Stimulated activated memory B cell treated with anti-CD40 and anti-IgM and Interleukin-4, amounts not matched to agents 10 μg/mL and 1 μg/mL and 100 μg/mL, for 72 hours (primary cell): ENCODE data around the gene SLC25A38.

ENCODE experiments used
- ATAC-seq: fragments of 150-1000 bp; cut with Tn5 transposase; 2 replicates; pipeline ENCODE4 v1.10.0; 2021
- H3K27ac Mint-ChIP-seq: one replicate; pipeline ENCODE4 v1.8.0; 2022; ENCODE audit warnings: mild to moderate bottlenecking, mixed read lengths
- H3K27me3 Mint-ChIP-seq: one replicate; pipeline ENCODE4 v1.8.0; 2022; ENCODE audit warnings: mixed read lengths
- H3K36me3 Mint-ChIP-seq: one replicate; pipeline ENCODE4 v1.8.0; 2022; ENCODE audit warnings: mixed read lengths
- H3K4me1 Mint-ChIP-seq: one replicate; pipeline ENCODE4 v1.8.0; 2022; ENCODE audit warnings: mixed read lengths
- H3K4me3 Mint-ChIP-seq: one replicate; pipeline ENCODE4 v1.8.0; 2022; ENCODE audit warnings: mild to moderate bottlenecking, moderate library complexity, mixed read lengths
- H3K9me3 Mint-ChIP-seq: one replicate; pipeline ENCODE4 v1.8.0; 2022; ENCODE audit warnings: mixed read lengths

SLC25A38 gene

DNA sequence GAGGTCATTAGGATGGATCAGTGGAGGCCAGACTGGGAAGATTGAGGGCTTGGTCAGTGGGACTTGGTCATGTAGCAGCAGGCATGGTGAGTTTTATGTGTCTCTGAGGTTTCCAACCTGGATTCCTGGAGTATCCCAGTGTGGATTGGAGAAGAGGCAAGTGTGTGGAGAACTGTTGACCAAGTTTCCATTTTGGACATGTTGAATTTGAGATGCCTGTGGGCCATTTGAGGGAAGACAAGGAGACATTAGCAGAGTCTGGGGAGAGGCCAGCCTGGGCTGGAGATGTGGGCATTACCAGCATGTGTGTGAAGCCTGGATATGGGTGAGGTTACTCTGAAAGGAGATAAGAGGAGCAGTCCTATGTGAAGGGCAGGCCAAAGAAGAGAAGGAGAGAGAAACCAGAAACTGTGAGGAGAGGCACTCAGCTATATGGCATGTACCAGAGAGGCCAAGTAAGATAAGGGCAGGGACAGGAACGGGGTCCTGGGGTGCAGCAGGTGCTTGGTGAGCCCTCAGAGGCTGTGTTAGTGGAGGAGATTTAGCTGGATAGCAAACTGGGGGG lies 4.3 kb downstream of the SLC25A38 start:
- ATAC-seq, result no peak
- Mint-ChIP-seq H3K4me1 (peaks cover 70% of the 10 kb centered on the region), H3K36me3 (peaks cover 33% of the 10 kb centered on the region), H3K9me3 (no peaks in the 10 kb centered on the region), H3K27me3 (no peaks in the 10 kb centered on the region), H3K27ac (peak overlapping the region; percentile 50), H3K4me3 (no peak overlapping the region)

DNA sequence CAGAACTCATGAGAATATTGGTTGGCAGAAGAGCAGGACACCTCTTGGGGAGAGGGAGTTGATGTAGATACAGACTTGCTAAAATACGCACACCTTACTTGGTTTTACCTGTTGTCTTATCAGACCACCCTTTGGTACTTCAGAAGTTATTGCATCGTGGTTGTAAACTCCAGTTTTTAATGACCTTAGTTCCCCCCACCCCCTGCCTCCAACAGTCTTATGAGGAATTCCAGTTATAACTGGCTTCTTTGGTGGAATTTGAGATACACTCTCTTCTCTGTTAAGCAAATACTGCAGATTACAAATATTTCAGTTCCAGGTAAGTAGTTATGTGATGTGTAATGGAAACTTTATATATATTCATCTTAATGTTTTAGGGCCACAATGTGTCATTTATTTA lies 5.0 kb downstream of the SLC25A38 start:
- no peaks in the 10 kb centered on the region for H3K9me3 Mint-ChIP-seq
- H3K27me3 Mint-ChIP-seq, result no peaks in the 10 kb centered on the region
- peak overlapping the region; percentile 50 for H3K27ac Mint-ChIP-seq
- H3K4me3 Mint-ChIP-seq, result no peak overlapping the region
- H3K36me3 Mint-ChIP-seq, result peaks cover 34% of the 10 kb centered on the region
- H3K4me1 Mint-ChIP-seq, result peaks cover 70% of the 10 kb centered on the region
- no peak for ATAC-seq

DNA sequence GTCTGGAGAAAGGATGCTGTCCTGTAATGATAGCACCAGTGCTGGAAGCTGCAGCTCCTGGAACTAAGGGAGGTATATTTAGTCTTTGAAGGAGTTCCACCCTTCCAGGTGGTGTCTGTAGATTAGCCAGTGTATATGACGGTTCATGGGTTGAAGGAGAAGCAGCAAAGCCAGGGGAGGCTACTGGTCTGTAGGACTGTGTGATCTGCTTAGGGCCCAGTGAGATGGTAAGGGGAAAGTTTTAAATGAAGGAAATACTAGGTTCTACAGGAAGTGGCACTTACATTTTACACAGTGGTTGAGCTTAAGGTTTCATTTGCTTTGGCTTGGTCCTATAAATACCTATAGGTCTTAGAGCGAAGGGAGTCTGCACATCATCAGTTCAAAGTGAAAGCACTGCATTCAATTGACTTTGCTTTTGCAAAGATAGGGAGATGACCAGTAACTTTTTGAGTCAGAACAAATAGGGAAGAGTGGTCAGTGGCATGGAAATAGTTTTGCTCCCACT lies 5.6 kb downstream of the SLC25A38 start:
- H3K4me3 Mint-ChIP-seq, result peak overlapping the region; percentile 27
- no peaks in the 10 kb centered on the region for H3K9me3 Mint-ChIP-seq
- H3K4me1 Mint-ChIP-seq, result peaks cover 70% of the 10 kb centered on the region
- H3K27ac Mint-ChIP-seq, result peak overlapping the region; percentile 50
- peak; percentile 78 for ATAC-seq
- H3K27me3 Mint-ChIP-seq, result no peaks in the 10 kb centered on the region
- peaks cover 40% of the 10 kb centered on the region for H3K36me3 Mint-ChIP-seq

DNA sequence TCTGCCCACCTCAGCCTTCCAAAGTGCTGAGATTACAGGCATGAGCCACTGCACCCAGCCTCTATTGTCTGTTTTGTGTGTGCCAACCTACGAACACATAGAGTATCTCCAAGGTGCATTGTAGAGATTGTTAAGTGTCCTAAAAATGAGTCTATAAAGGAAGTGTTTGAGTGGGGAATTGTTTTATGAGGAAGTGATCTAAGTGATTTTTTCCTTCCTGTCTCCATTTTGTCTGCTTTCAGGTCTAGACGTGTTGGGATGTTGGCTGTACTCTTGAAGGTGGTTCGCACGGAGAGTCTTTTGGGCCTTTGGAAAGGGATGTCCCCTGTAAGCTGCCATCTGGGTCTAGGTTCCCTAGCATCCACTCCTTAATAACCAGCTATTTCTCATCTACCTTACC lies 7.0 kb downstream of the SLC25A38 start:
- ATAC-seq, result no peak
- Mint-ChIP-seq H3K36me3 (peaks cover 52% of the 10 kb centered on the region), H3K27me3 (no peaks in the 10 kb centered on the region), H3K4me1 (peaks cover 64% of the 10 kb centered on the region), H3K4me3 (no peak overlapping the region), H3K27ac (peak overlapping the region; percentile 50), H3K9me3 (no peaks in the 10 kb centered on the region)

DNA sequence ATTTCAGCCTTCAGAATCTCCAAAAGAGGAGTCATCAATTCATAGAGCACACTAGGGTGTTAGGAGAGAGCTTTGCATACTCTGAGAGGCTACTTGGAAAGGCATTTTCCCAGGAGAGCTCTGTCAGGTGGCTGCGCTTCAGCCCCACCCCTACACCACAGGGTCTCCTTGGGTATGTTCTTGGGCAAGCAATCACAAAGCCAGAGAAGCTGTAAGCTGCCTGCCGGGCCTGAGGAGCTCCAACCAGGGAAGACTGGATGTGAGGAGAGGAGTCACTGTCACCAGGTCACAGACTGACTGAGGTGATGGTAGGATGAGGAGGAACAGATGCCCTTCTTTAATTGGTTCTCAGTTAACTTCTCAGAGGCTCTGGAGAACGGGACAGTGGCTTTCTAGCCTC lies 13.5 kb downstream of the SLC25A38 start:
- no peak for ATAC-seq
- Mint-ChIP-seq H3K4me3 (no peak overlapping the region), H3K36me3 (peaks cover 81% of the 10 kb centered on the region)

DNA sequence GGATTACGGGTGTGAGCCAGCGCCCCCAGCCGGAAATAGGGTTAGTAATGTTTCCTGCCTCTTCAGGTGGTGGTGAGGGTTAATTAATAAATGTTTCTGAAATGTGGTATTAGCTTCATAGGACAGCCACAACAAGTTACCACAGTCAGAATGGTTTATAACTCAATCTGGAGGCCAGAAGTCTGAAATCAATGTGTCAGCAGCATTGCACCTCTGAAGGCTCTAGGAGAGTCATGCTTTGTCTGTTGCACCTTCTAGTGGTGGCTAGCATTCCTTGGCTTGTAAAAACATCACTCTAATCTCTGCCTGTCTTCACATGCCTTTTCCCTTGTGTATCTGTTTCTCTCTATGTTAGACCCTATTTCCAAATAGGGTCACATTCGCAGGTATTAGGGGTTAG lies 15.5 kb downstream of the SLC25A38 start:
- Mint-ChIP-seq H3K27ac (no peak overlapping the region), H3K4me3 (no peak overlapping the region), H3K27me3 (no peaks in the 10 kb centered on the region), H3K4me1 (no peaks in the 10 kb centered on the region), H3K36me3 (peaks cover 72% of the 10 kb centered on the region), H3K9me3 (no peaks in the 10 kb centered on the region)
- no peak for ATAC-seq

More for the DNA sequence above, 13.5 kb downstream of the SLC25A38 start:
- H3K9me3 Mint-ChIP-seq, result no peaks in the 10 kb centered on the region
- H3K4me1 Mint-ChIP-seq, result peaks cover under 1% of the 10 kb centered on the region
- H3K27ac Mint-ChIP-seq, result no peak overlapping the region
- no peaks in the 10 kb centered on the region for H3K27me3 Mint-ChIP-seq

DNA sequence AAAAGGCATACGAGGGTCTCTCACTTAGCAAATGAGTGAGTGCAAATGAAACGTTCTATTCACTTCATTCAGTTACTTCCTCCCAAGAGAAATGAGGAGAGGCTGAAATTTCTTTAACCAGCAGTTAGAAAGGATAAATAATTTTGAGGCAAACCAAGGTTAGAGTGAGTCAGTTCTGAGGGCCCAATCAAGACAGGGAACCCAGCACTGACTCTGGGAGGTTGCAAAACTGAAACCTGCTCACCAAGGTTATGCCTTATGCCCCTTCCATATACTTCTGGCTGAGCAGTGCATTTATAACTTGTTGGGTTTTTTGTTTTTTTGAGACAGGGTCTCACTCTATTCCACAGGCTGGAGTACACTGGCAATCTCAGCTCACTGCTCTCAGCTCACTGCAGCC lies 18.8 kb downstream of the SLC25A38 start:
- H3K4me1 Mint-ChIP-seq, result no peaks in the 10 kb centered on the region
- no peak for ATAC-seq
- H3K36me3 Mint-ChIP-seq, result peaks cover 43% of the 10 kb centered on the region
- no peaks in the 10 kb centered on the region for H3K27me3 Mint-ChIP-seq
- no peaks in the 10 kb centered on the region for H3K9me3 Mint-ChIP-seq
- H3K27ac Mint-ChIP-seq, result no peak overlapping the region
- H3K4me3 Mint-ChIP-seq, result no peak overlapping the region

DNA sequence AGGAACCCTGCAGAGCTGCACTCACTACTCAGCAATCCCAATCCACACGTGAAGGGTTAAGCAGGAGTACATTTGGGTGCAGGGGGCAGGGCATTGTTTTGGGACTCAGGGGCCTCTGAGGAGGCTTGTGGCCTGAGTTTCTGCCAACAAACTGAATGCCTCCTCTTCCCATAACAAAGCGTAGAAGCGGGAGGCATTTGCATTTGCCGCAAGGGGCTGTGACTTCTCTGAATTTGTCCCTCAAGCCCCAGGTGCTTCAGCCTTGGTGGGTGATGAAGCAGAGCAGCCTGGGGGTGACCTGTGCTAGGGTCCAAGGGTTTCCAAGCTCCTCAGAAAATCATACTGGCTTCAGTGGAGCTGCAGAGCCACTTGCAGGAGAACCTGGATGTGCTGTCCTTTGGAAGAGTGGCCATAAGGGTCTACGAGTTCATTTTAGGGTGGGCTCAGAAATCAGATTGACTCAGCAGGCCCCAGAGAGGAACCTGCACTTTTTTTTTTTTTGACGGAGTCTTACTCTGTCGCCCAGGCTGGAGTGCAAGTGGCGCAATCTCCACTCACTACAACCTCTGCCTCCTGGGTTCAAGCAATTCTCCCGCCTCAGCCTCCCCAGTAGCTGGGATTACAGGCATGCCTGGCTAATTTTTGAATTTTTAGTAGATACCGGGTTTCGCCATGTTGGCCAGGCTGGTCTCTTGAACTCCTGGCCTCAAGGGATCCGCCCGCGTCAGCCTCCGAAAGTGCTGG lies 21.9 kb downstream of the SLC25A38 start:
- peak overlapping the region; percentile 87 for H3K27ac Mint-ChIP-seq
- H3K36me3 Mint-ChIP-seq, result peaks cover 38% of the 10 kb centered on the region
- H3K27me3 Mint-ChIP-seq, result no peaks in the 10 kb centered on the region
- no peak for ATAC-seq
- H3K4me1 Mint-ChIP-seq, result peaks cover 29% of the 10 kb centered on the region
- H3K4me3 Mint-ChIP-seq, result no peak overlapping the region
- no peaks in the 10 kb centered on the region for H3K9me3 Mint-ChIP-seq

DNA sequence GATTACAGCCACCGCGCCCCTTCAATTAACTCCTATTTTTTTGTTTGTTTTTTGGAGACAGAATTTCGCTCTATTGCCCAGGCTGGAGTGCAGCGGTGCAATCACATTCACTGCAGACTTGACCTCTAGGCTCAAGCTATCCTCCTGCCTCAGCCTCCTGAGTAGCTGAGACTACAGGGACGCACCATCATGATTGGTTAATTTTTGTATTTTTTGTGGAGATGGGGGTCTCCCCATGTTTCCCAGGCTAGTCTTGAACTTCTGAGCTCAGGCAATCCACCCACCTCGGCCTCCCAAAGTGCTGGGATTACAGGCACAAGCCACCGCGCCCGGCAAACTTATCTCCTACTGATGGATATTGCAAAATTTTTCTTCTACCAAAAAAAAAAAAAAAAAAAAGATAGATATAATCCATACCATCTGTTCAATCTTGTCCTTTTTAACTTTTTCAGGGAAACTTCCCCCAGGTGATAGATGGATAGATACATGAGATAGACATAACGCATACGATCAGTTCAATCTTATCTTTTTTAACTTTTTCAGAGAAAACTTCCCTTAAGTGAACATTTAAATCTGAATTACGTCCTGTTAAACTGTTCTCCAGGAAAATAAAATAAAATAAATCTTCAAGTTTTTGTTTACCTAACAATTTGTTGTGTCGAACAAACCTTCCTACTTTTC lies 22.7 kb downstream of the SLC25A38 start:
- peaks cover 37% of the 10 kb centered on the region for H3K36me3 Mint-ChIP-seq
- no peaks in the 10 kb centered on the region for H3K27me3 Mint-ChIP-seq
- peaks cover 34% of the 10 kb centered on the region for H3K4me1 Mint-ChIP-seq
- H3K4me3 Mint-ChIP-seq, result peak overlapping the region; percentile 85
- peak overlapping the region; percentile 87 for H3K27ac Mint-ChIP-seq
- no peaks in the 10 kb centered on the region for H3K9me3 Mint-ChIP-seq
- no peak for ATAC-seq

DNA sequence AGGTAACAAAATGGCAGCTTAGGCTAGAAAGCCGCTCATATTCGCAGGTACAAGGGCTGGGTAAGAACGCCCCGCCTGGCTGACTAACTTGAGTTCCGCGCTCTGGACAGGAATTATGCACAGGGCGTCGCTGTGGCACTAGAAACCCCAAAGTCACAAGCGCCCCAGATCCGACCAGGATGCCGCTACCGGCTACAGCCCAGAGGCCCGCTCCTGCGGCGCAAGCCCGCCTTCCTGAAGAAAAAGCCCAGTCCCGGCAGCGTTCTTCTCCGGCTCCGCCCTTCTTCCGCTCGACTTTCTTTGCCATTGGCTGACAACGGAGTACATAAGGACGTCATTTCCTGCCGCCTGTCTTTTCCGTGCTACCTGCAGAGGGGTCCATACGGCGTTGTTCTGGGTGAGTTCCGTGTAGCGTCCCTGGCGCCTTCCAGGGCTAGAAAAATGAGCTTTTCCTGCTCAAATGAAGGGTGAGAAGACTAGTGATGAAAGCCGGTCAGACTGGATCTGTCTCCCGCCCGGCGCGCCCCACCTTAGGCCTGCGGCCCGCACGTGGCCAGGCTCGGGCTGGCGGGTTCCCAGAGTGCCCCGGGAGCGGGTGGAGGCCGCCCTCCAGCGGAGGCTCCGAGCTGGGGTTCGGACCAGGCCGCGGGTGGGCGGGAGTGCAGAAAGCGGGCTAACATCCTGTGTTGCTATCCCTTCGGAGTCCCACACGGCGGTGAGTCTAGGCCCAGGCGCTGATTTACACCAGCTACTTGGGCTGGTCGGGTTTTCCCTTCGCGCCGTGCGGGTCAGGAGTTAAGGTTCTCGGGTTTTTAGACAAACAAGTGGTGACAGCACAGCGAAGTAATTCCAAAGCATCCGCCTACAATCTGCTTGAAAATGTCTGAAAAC lies 23.4 kb downstream of the SLC25A38 start, which contains the start of gene RPSA:
RPSA (plus strand) TSS at position 353 of the 891 bp plus-strand sequence. CDS start 934 bp downstream, outside the sequence.
- Mint-ChIP-seq H3K4me1 (peaks cover 41% of the 10 kb centered on the region), H3K9me3 (no peaks in the 10 kb centered on the region), H3K27me3 (no peaks in the 10 kb centered on the region), H3K27ac (peak within 1 kb of the TSS; percentile 87), H3K4me3 (peak within 1 kb of the TSS; percentile 85), H3K36me3 (peaks cover 40% of the 10 kb centered on the region)
- ATAC-seq, result peak; percentile 98

DNA sequence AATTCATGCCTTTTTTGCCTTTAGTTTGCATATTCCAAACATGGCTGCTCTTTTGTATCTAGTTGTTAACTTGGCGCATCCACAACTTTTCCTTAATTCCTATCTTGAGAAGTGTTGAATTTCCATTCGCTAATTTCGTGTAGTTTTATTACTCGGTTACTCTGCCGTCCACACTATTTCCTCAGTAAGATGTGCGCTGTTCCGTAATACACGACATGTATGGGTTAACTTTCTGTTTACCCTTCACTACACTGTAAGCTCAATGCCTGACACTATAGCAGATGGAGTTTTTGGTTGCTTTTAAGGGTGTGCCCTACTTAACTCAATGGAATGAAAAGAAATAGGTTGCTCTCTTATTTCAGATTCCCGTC lies 24.1 kb downstream of the SLC25A38 start:
- no peak for ATAC-seq
- Mint-ChIP-seq H3K4me1 (peaks cover 41% of the 10 kb centered on the region), H3K9me3 (no peaks in the 10 kb centered on the region), H3K4me3 (peak overlapping the region; percentile 85), H3K27ac (peak overlapping the region; percentile 87), H3K36me3 (peaks cover 46% of the 10 kb centered on the region), H3K27me3 (no peaks in the 10 kb centered on the region)

DNA sequence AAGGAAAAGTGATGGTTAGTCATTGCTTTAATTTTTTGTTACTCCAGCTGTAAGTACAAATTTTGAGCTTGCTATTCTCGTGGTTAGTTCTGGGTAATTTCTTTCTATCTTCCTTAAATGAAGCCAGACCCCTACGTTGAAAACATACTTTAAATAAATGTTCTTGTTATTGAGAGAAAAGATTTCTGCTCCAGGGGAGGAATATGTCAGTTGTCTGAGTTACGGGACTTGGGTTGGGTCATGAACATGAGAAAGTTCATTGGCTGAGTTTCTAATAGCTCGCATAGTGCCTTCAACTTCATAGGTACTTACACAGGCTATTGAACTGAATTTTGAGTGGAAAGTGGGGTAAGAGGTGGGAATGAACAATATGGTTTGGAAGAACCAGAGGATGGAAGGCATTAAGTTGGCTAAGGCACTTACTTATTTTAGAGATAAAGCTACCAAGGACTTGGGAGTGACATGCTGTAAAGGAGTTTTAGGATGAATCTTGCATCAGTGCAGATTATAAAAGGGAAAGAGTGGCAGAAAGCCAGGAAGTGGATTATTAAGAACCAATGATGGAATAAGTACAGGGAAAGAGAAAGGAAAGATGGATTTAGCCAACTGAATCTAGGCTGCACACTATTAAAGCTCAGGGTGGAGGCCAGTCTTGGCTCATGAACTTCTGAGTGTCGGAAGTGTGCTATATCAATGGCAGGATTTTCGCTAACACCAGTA lies 24.8 kb downstream of the SLC25A38 start:
- peak overlapping the region; percentile 85 for H3K4me3 Mint-ChIP-seq
- H3K27me3 Mint-ChIP-seq, result no peaks in the 10 kb centered on the region
- H3K9me3 Mint-ChIP-seq, result no peaks in the 10 kb centered on the region
- H3K4me1 Mint-ChIP-seq, result peaks cover 41% of the 10 kb centered on the region
- peaks cover 53% of the 10 kb centered on the region for H3K36me3 Mint-ChIP-seq
- H3K27ac Mint-ChIP-seq, result peak overlapping the region; percentile 87
- ATAC-seq, result no peak

DNA sequence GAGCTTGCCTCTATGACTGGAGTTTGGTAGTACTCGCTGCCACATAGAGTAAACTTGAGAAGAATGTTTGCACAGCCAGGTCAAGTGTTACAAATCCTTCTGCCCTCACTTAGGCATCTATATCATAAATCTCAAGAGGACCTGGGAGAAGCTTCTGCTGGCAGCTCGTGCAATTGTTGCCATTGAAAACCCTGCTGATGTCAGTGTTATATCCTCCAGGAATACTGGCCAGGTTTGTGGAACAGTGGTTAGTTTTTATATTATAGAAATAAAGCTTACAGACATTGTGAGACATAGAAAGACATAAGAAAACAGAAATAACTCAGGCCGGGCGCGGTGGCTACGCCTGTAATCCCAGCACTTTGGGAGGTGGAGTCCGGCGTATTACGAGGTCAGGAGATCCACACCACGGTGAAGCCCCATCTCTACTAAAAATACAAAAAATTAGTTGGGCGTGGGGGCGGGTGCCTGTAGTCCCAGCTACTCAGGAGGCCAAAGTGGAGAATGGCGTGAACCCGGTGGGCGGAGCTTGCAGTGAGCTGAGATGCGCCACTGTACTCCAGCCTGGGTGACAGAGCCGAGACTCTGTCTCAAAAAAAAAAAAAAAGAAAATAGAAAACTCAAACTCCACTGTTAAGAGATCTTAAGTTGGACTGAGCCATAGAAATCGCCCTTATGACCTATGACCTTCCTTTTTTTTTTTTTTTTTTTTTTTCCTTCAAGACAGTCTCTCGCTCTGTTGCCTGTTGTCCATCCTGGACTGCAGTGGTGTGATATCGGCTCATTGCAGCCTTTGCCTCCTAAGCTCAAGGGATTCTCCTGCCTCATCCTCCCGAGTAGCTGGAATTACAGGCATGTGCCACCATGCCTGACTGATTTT lies 25.6 kb downstream of the SLC25A38 start:
- ATAC-seq, result no peak
- Mint-ChIP-seq H3K27me3 (no peaks in the 10 kb centered on the region), H3K9me3 (no peaks in the 10 kb centered on the region), H3K27ac (peak overlapping the region; percentile 87), H3K36me3 (peaks cover 59% of the 10 kb centered on the region), H3K4me3 (peak overlapping the region; percentile 85), H3K4me1 (peaks cover 41% of the 10 kb centered on the region)
